GM12873 (cell line): Measurements from ENCODE around the gene YDJC.

Source experiments
- CTCF ChIP-seq: IDR thresholded peaks from 2 replicates; pipeline ENCODE4 v1.5.1; 2012; ENCODE audit warnings: low read depth, mild to moderate bottlenecking, moderate library complexity, low read length, control low read depth; ENCODE audit not compliant: insufficient read depth; ENCODE audit errors: missing control alignments

The YDJC gene

GRCh38 chr22:21599053-21599893 lies 30.5 kb downstream of the YDJC start:
- no peak for TF ChIP-seq CTCF

GRCh38 chr22:21598302-21598701 lies 31.5 kb downstream of the YDJC start:
- no peak for TF ChIP-seq CTCF

- TF ChIP-seq CTCF: no peak
These were observed 34.9 kb downstream of the YDJC start for GRCh38 chr22:21594865-21595452.

- peak; percentile 50 for TF ChIP-seq CTCF
These were observed 36.2 kb downstream of the YDJC start for GRCh38 chr22:21593406-21594232.

- TF ChIP-seq CTCF: no peak
These were observed 37.4 kb downstream of the YDJC start for GRCh38 chr22:21592422-21592821.

GRCh38 chr22:21591695-21592094 lies 38.1 kb downstream of the YDJC start:
- no peak for TF ChIP-seq CTCF
